Adrenal gland (tissue), 12 donors: ENCODE results near the gene TBXA2R. TPM values are rescaled to one million over a fixed set of nuclear protein-coding genes. Genes with fewer than 3 reads are reported as not detected.

Experiments
- DNase-seq, 7 donors: peaks; one replicate each; pipeline ENCODE4 v3.0.0-alpha.2; 2019 to 2020
- H3K27ac ChIP-seq, 5 donors: fragments of 200-600 bp; sonication (generic) in 4 of 5; 1 replicate in 3 of 5; 2 replicates in 2 of 5; pipeline versions ENCODE4 v1.5.1 to v1.8.0; 2016 to 2020; ENCODE audit warnings: mild to moderate bottlenecking in 1 of 5
- H3K27me3 ChIP-seq: fragments of 200-600 bp; 2 replicates; pipeline ENCODE4 v1.8.0; 2021
- H3K36me3 ChIP-seq, 2 donors: fragments of 200-600 bp; replicated peaks in 1 of 2; 1 replicate in 1 of 2; 2 replicates in 1 of 2; pipeline versions ENCODE4 v1.5.1 to v1.8.0; 2018 to 2022
- H3K4me1 ChIP-seq, 2 donors: fragments of 200-600 bp; replicated peaks in 1 of 2; 1 replicate in 1 of 2; 2 replicates in 1 of 2; pipeline versions ENCODE4 v1.5.1 to v1.8.0; 2018 to 2021
- H3K4me3 ChIP-seq, 4 donors: fragments of 200-600 bp; sonication (generic) in 3 of 4; one replicate each; pipeline ENCODE4 v1.5.1; 2016 to 2018
- H3K9me3 ChIP-seq, 3 donors: fragments of 200-600 bp; sonication (generic) in 1 of 3; replicated peaks in 1 of 3; 1 replicate in 2 of 3; 2 replicates in 1 of 3; pipeline versions ENCODE4 v1.5.1 to v1.8.0; 2016 to 2021
- CTCF ChIP-seq, 6 experiments: fragments of 450-650 bp in 4 of 6; fragments of 200-600 bp in 2 of 6; sonication (generic) in 1 of 6; IDR thresholded peaks; 1 replicate in 5 of 6; 2 replicates in 1 of 6; pipeline versions ENCODE4 v1.5.1 to v1.8.0; 2016 to 2021; ENCODE audit warnings: antibody characterized with exemption in 6 of 6, mild to moderate bottlenecking in 2 of 6, moderate library complexity in 1 of 6
- POLR2A ChIP-seq, 2 donors: fragments of 450-650 bp; IDR thresholded peaks; one replicate each; pipeline ENCODE4 v1.6.1; 2017; ENCODE audit warnings: antibody characterized with exemption in 2 of 2, mild to moderate bottlenecking in 2 of 2, moderate library complexity in 1 of 2
- WGBS, 4 donors: extraction: QIAGEN DNeasy Blood & Tissue Kit in 2 of 4; methylation state at CpG; one replicate each; pipeline versions ENCODE4 v1.1.5 to v1.1.7; 2013 to 2017; 5-methylcytosine and 5-hydroxymethylcytosine counted together
- intact Hi-C, 2 donors: fragments of 100-400 bp; cut with DNase I; formaldehyde crosslinking; loops; one replicate each; pipeline versions ENCODE4 v1.14.1 to v1.15.0; 2022 to 2023
- polyA plus RNA-seq, 3 donors: library from polyadenylated mRNA; stranded (reverse); fragments of 200-250 nt in 2 of 3; fragments of 350-450 nt in 1 of 3; fragmentation: Illumina TruSeq in 1 of 3; extraction: RNeasy Lipid Tissue Mini Kit (QIAGEN cat#74804) in 1 of 3; gene quantifications; one replicate each; pipeline ENCODE4 v1.2.3, GENCODE V29; 2013 to 2014
- total RNA-seq, 9 donors: library from RNA; depleted of rRNA in 4 of 9; stranded (reverse); fragments of >200 nt in 4 of 9; fragments of 120-200 nt in 1 of 9; fragmentation: NEBNext Ultra II Directional in 1 of 9; extraction: Animal tissue kit (Norgen Biotek cat#: 25700) in 1 of 9; gene quantifications; one replicate each; pipeline versions ENCODE4 v1.1.0 to v1.2.4, GENCODE V29; 2013 to 2023
- donor health status: healthy with polysubstance abuse.
- donor health status: Bipolar disorder and iron deficiency.
- donor health status: DM: yes; HTN: yes; CAD: no.
- donor health status: DM: no; HTN: no; CAD: no.
- donor health status: DM: no; HTN: no; CAD: no.
- donor health status: DM: yes; HTN: yes; CAD: no.

The TBXA2R gene
- total and polyA plus RNA-seq, 12 donors = 4.7 to 25.5 (median 12.4) TPM

GRCh38 chr19:3607303-3608078 is 816 bp upstream of the TBXA2R start:
- Histone ChIP-seq H3K27ac (peak overlapping the region; percentile 52 to 94 (median 78)), H3K4me1 (peaks cover 42 to 57% of the 10 kb centered on the region in 2 donors), H3K36me3 (peaks cover 0 to 12% of the 10 kb centered on the region in 2 donors), H3K9me3 (no peaks in the 10 kb centered on the region), H3K27me3 (no peaks in the 10 kb centered on the region), H3K4me3 (peak overlapping the region in 3 of 4 donors; percentile 8 to 73 (median 62))
- peak; percentile 49 to 72 (median 64) for DNase-seq
- WGBS, 4 donors = 6 to 16% (median 15%) methylated on average over 12 to 22 of the region's 22 CpGs
- intact Hi-C loops = no loop called here
- TF ChIP-seq POLR2A (IDR thresholded peaks at IDR 0.05) = no peak
- TF ChIP-seq CTCF (IDR thresholded peaks at IDR 0.05) = no peak

GRCh38 chr19:3606174-3606689 is 443 bp downstream of the TBXA2R start:
- peaks cover 42 to 57% of the 10 kb centered on the region in 2 donors for H3K4me1 ChIP-seq
- intact Hi-C loops = no loop called here

GRCh38 chr19:3605770-3606169 is 905 bp downstream of the TBXA2R start:
- 41 to 62% (median 46%) methylated on average over 5 of the region's 5 CpGs for WGBS, 4 donors
- no peaks in the 10 kb centered on the region for H3K9me3 ChIP-seq
- H3K27me3 ChIP-seq = no peaks in the 10 kb centered on the region
- DNase-seq = peak in 1 of 7 donors; percentile 8
- intact Hi-C loops = no loop called here
- peaks cover 42 to 57% of the 10 kb centered on the region in 2 donors for H3K4me1 ChIP-seq
- H3K4me3 ChIP-seq = peak overlapping the region in 2 of 4 donors; percentile 62 to 73
- TF ChIP-seq CTCF (IDR thresholded peaks at IDR 0.05) (no peak), POLR2A (IDR thresholded peaks at IDR 0.05) (no peak)
- peak overlapping the region in 3 of 5 donors; percentile 78 to 94 (median 83) for H3K27ac ChIP-seq
- H3K36me3 ChIP-seq = no peaks in the 10 kb centered on the region

More at GRCh38 chr19:3606174-3606689, 443 bp downstream of the TBXA2R start:
- Histone ChIP-seq H3K4me3 (peak overlapping the region in 3 of 4 donors; percentile 62 to 73 (median 63)), H3K9me3 (no peaks in the 10 kb centered on the region), H3K27ac (peak overlapping the region in 4 of 5 donors; percentile 74 to 94 (median 80)), H3K36me3 (no peaks in the 10 kb centered on the region), H3K27me3 (no peaks in the 10 kb centered on the region)
- 1 to 9% (median 5%) methylated on average over 16 to 35 of the region's 35 CpGs; no CpG with 5 or more reads in 1 of the 4 donors for WGBS, 4 donors
- no peak for TF ChIP-seq POLR2A (IDR thresholded peaks at IDR 0.05)
- TF ChIP-seq CTCF (IDR thresholded peaks at IDR 0.05) = no peak
- DNase-seq = peak in 6 of 7 donors; percentile 53 to 69 (median 64)

- Histone ChIP-seq H3K4me1 (peaks cover 42 to 57% of the 10 kb centered on the region in 2 donors), H3K4me3 (peak overlapping the region in 1 of 4 donors; percentile 62), H3K36me3 (no peaks in the 10 kb centered on the region), H3K9me3 (no peaks in the 10 kb centered on the region), H3K27me3 (no peaks in the 10 kb centered on the region), H3K27ac (peak overlapping the region in 1 of 5 donors; percentile 94)
- 50 to 62% (median 61%) methylated on average over 3 of the region's 3 CpGs for WGBS, 4 donors
- intact Hi-C loops = no loop called here
- TF ChIP-seq CTCF (IDR thresholded peaks at IDR 0.05) (no peak), POLR2A (IDR thresholded peaks at IDR 0.05) (no peak)
- DNase-seq = no peak
These were observed 1.3 kb downstream of the TBXA2R start for GRCh38 chr19:3605361-3605760.
